NCI-H2081 treated with DMSO at 0.1 percent for 48 hours (cell line): ENCODE data around the gene MICAL3.
A peak's percentile ranks its signal among the peaks of the same experiment; 100 is the strongest.
"Not testable (repeated sequence)": the region's sequence is repeated elsewhere in the genome, so short reads cannot be mapped to it uniquely, and the experiment has no call there.

Experiments
- DNase-seq: peaks from one replicate; lab custom pipeline; 2025; lab: John Stamatoyannopoulos, UW

The MICAL3 gene

GRCh38 chr22:18024276-18024939, at the start of gene MICAL3:
Gene MICAL3 (minus strand): TSS chr22:18024561. CDS start chr22:17906812, 117,749 bp downstream.
- DNase-seq, result peak; percentile 13

GRCh38 chr22:18073927-18074326, 49.6 kb upstream of the MICAL3 start:
- not testable (repeated sequence) for DNase-seq

GRCh38 chr22:18073467-18073866, 49.1 kb upstream of the MICAL3 start:
- DNase-seq, result no peak

GRCh38 chr22:18071968-18072310, 47.6 kb upstream of the MICAL3 start:
- DNase-seq, result no peak

GRCh38 chr22:18071307-18071967, 47.1 kb upstream of the MICAL3 start:
- DNase-seq, result not testable (repeated sequence)

- no peak for DNase-seq
Measured at GRCh38 chr22:18070556-18071306, 46.4 kb upstream of the MICAL3 start.

GRCh38 chr22:18070041-18070440, 45.7 kb upstream of the MICAL3 start:
- no peak for DNase-seq

GRCh38 chr22:18069041-18069440, 44.7 kb upstream of the MICAL3 start:
- no peak for DNase-seq

- DNase-seq, result no peak
Measured at GRCh38 chr22:18068381-18068988, 44.1 kb upstream of the MICAL3 start.

GRCh38 chr22:18067548-18068341, 43.4 kb upstream of the MICAL3 start:
- DNase-seq, result no peak

GRCh38 chr22:18067121-18067520, 42.8 kb upstream of the MICAL3 start:
- DNase-seq, result no peak

GRCh38 chr22:18066181-18066859, 42.0 kb upstream of the MICAL3 start:
- DNase-seq, result no peak

GRCh38 chr22:18065256-18065655, 40.9 kb upstream of the MICAL3 start:
- no peak for DNase-seq

- DNase-seq, result no peak
Measured at GRCh38 chr22:18064636-18065035, 40.3 kb upstream of the MICAL3 start.

- DNase-seq, result not testable (repeated sequence)
Measured at GRCh38 chr22:18063715-18064114, 39.4 kb upstream of the MICAL3 start.

GRCh38 chr22:18063306-18063705, 38.9 kb upstream of the MICAL3 start:
- DNase-seq, result no peak

- DNase-seq, result no peak
Measured at GRCh38 chr22:18062421-18062820, 38.1 kb upstream of the MICAL3 start.

- no peak for DNase-seq
Measured at GRCh38 chr22:18060646-18061620, 36.6 kb upstream of the MICAL3 start.

GRCh38 chr22:18059991-18060390, 35.6 kb upstream of the MICAL3 start:
- no peak for DNase-seq

GRCh38 chr22:18059473-18059872, 35.1 kb upstream of the MICAL3 start:
- no peak for DNase-seq
